ENCODE measurements around the gene SIM1.

DNA sequence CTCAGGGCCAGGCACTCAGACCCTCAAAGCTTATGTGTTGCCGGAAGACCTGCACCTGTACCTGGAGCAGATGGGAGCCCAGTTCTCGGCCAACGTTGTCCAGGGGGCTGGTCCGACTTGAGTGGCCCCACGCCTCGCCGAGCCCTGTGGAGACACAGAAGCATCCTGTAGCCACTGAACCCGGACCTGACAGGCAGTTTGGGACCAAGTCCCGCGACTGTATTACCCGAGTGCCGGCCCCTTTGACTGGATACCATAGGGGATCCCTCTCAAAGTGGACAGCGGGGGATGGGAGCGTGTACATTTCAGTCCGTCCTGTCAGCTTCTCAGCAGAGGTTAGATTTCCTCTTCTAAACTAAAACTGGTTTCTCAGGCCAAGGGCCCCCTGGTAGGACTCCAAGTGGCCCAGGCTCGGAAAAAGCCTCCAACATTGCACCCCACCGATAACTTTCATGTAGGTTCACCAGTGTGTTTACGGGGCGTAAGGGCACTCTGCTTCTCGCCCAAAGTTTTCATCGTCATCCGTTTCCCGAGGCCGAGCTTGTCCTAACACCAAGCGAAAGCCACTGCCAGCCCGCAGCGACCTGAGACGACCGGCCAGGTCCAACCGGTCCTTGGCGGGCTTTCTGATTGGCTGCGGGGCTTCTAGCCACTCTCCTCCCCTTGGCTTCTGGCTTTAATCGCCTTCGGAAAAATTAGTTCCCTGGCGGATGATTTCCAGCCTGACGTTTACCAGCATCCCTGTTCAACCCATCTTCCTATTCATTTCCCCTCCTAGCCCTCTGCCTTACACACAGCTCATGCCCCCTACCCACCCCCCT is 10.8 kb downstream of the SIM1 start:
- TF ChIP-seq, protein P1, sequence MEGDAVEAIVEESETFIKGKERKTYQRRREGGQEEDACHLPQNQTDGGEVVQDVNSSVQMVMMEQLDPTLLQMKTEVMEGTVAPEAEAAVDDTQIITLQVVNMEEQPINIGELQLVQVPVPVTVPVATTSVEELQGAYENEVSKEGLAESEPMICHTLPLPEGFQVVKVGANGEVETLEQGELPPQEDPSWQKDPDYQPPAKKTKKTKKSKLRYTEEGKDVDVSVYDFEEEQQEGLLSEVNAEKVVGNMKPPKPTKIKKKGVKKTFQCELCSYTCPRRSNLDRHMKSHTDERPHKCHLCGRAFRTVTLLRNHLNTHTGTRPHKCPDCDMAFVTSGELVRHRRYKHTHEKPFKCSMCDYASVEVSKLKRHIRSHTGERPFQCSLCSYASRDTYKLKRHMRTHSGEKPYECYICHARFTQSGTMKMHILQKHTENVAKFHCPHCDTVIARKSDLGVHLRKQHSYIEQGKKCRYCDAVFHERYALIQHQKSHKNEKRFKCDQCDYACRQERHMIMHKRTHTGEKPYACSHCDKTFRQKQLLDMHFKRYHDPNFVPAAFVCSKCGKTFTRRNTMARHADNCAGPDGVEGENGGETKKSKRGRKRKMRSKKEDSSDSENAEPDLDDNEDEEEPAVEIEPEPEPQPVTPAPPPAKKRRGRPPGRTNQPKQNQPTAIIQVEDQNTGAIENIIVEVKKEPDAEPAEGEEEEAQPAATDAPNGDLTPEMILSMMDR (IDR thresholded peaks at IDR 0.05) = no peak
- no peak for TF ChIP-seq POLR2A (IDR thresholded peaks at IDR 0.05)
